EL (cell line): Measurements from ENCODE around the gene RHOC.

Source experiments
- DNase-seq: peaks from one replicate; pipeline ENCODE4 v3.0.0-alpha.2; 2016

The RHOC gene

DNA sequence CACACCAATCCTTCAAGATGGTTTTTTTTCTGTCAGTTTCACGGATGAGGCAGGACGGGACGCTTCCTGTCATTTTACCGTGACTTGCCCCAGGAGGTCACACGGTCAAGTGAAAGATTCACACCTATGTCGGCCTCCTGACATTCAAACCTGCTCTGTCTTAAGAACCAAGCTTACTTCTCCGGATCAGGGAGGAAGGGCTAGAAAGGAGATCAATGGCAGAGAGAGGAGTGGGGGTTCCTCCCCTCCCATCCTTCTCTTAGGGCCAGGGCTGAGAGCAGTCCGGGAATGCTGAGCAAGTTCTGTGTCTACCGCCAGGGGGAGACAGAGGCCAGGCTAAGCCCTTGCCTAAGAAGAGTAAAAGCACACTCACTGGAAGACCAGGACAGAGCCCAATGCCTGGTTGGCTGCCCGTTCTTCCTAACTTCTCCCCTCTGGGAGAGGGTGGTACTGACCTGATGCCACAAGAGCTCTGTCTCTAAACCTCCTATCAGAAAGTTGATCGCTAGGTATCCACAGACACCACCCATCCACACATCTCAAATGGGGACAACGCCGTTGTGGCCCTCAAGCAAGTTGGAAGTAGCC, 9.3 kb upstream of the RHOC start:
- peak; percentile 91 for DNase-seq

DNA sequence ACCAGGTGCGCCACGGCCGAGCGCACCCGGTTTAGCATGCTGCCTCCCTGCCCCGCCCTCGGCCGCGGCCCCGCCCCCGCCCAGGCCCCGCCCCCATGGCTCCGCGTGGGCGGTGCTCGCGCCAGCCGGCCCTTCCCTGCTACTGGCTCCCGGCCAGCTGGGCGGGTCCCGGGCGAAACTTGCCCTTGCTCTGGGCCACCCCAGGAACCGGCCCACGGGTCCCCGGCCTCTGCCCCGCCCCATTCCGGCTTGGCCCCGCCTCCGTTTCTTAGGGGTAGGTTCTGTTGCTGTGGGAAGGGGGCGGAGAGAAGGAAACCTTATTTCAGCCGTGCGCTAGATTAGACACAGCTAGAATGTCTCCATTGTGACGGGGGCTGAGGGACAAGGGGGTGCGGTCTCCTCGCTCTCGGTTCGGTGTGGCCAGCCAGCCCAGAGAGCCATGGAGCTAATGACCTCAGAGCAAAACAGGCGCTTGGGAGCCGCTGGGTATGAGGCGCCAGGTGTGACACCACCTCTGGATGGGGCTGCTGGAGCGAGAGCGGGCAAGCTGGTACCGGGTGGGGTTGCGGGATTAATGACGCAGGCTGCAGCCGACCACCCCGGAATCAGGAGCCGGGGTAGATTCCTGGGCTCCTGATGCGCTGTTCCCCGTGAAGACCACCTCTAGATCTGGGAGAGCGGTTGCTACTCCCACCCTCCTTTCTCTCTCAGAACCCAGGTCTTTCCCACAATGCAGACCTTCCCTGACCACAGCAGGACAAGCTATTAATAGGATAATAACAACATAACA, 8.5 kb upstream of the RHOC start, which contains the start of gene PPM1J:
TSS of gene PPM1J (minus strand) at position 69 of the 790 bp plus-strand sequence. CDS start at position 38, 31 bp downstream.
- DNase-seq = peak; percentile 95

DNA sequence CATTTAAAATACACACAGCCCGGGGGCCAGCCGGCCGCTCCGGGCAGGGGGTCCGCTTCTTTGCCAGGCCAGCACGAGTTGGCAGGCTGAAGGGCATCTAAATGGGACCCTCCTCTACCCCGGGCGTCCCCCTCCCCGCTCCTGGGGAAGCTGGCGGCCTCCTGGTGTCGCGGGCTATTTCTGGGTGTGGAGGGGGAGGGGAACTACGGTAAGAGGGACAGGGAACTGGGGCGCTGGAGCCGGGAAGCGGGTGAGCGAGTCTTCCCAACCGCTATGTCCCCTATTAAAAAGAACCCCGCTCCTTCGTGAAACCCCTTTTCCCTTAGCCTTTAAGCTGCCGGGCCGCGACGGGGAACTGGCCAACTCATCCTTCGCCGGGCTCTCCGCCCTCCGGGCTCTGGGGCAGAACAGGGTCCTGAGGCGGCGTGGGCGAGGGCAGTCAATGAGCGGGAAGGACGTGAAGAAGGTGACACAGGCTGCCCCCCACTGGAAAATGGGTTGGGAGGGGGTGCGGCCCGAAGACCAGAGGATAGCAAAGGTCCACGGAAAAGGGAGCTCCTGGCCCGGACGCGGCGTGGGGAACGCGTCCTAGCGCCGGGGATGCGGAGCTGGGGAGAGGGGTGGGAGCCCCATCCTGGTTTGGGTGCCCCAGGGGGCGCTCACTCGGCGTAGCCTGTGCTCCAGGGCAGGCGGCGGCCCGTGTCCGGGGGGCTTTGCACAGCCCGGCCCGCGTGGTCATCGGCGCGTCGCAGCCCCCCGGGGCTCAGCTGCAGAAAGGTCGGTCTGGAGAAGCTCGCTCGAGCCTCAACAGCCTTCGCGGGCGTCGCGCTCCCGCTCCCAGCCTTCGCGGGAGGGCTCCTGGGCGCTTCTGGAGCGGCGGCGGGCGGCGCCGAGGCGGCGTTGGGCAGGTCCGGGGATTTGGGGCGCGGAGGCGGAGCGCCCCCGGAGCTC, 7.7 kb upstream of the RHOC start:
- DNase-seq = peak; percentile 35

DNA sequence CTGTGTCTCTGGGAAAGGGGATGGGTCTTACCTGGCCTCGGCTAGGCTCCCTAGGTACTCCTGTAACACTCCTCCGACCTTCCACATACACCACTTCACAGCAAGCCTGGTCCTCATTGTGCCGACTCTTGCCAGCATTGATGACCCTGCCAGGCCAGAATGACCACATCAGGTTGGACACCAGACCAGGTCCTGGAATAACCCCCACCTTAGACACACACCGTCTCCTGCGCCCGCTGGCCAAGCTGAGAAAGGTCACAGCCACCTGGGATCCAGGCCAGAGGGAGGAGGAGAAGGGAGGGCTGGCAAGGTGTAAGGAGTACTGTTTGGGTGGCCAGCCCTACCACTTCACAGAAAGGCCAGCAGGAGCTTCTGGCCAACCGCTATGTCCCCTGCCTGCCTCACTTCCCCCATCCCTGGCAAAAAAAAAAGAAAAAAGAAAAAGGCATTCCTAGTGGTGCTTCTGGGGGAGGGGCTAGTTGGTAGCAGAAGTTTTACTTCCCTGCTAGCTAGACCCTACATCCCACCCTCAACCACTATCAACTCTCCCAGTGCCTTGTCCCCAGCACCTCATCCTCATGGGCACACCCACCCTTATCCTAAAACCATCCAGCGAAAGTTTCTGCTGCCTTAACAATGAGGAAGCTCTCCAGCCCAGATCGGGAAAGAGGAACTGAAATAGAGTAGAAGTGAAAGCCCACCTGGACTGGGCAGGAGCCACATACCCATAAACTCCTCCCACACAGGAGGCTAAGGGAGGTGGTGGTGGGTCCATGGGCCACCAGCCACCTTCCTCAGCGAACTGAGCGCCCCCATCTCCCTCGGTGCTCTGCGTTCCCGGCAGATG, 6.8 kb upstream of the RHOC start:
- no peak for DNase-seq

DNA sequence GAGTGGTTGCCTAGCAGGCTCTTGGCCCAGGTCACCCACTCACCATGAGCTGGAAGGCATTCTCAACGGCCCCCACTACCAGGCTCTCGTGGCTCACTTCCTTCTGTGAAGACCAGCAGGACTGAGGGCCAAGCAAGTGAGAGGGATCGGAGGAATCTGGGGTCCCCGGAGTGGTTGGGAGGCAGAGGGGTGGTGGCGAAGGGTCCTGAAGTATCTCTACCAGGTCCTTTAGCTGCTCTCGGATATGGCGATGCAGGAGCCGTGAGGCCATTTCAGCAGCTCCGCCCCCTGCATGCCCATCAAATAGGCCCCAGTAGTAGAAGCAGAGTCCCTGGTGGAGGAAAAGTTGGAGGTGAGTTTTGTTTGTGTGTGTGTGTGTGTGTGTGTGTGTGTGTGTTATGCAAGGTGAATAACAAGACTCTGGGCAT, 5.8 kb upstream of the RHOC start:
- no peak for DNase-seq

DNA sequence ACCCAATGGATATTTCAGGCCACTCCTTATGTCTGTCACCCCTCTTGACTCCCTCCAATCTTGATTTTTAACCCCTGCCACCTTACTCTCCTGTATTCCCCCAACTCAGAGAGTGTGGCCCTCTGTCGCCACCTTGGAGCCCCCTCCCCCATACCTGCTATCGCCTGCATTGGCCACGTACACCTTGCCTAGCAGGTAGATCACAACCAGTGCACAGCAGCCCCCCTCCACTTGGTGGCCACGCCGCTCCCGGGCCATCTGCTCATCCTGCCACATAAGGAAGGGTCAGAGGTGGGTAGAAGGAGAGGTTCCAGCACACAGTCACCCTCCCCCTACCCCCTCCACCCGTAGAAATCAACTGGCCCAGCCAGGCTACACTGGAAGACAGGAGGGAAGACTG, 5.3 kb upstream of the RHOC start:
- no peak for DNase-seq

DNA sequence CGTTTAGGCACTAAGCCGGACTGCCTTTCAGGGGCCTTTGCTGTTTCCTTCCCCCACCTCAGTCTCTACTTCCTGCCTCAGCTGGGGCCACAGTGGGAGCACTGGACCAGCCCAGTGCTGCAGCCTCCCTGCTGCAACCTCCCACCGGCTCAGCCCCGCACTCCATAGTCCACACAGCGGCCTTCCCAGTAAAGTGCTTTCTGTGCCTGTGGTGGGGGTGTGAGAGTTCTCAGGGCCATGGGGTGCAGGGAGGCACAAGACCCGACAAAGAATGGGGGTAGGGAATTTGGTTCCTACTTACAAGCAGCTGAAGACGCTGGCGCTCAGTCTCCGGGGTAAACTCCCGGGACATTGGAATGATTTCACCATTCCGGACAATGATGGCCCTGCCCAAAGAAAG, 4.7 kb upstream of the RHOC start:
- DNase-seq = no peak

DNA sequence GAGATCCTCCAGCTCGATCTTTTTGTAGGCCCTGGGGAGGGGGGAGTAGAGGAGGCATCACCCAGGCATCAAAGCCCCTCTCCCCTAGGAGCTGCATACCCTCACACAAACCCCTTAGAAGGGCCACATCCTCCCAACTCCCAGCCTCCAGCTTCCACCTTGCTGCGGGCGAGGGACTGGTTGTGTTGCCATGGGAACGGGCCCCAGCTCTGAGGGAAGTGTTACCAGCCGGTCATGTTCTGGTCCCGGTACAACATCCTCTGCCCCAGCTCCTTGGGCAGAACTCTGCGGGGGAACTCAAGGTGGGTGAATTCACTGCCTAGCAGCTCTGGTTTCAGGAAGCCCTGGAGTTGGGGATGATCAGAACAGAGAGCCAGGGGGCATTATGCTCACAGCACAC, 4.1 kb upstream of the RHOC start:
- no peak for DNase-seq

DNA sequence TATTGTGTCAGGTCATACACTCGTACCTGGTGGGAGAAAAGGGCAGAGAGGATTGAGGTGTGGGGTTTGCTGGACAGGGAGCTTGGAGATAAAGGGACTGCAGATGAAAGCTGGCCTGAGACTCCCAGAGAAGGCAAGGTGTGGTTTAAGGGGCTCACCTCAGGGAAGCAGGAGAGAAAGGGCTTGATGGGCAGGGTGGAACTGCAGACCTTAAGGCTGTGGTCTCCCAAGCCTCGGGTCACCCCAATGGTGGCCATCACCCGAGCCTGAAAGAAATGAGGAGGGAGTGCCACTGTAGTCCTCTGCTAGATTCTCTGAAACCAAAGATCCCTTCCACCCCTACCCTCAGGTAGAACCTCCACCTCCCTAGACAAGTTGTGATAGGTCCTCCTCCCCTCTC, 3.7 kb upstream of the RHOC start:
- no peak for DNase-seq

DNA sequence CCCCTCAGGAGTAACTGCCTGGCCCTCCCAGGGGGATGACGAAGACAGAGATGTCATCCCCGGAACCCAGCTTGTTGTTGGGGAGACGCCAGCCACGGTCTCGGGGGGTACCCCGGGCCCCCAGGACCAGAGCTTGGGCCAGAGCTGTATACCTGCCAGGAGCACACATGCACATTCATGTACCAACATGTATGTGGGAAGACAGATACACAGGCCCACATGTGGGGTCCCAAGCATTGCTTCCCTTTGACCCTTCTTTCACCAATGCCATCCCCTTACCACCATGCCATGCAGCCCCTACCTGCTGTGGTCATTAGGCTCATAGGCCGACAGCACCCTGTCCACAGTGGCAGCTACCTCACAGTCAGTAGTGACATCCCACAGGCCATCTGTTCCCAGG, 3.2 kb upstream of the RHOC start:
- no peak for DNase-seq

DNA sequence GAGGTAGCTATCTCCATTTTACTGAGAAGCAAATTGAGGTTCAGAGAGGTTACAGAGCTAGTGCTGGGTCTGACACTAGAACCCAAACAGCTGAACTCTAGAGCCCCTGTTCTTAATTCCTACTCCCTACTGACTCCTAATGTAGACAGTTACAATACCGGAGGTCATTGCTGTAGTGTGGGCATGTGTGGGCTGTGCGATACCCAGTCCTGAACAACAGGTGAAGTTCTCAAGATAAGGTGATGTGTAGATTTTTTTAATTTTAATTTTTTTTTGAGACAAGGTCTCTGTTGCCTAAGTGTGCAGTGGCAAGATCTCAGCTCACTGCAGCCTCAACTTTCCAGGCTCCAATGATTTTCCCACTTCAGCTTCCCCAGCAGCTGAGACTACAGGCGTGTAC, 1.6 kb upstream of the RHOC start:
- DNase-seq = no peak

DNA sequence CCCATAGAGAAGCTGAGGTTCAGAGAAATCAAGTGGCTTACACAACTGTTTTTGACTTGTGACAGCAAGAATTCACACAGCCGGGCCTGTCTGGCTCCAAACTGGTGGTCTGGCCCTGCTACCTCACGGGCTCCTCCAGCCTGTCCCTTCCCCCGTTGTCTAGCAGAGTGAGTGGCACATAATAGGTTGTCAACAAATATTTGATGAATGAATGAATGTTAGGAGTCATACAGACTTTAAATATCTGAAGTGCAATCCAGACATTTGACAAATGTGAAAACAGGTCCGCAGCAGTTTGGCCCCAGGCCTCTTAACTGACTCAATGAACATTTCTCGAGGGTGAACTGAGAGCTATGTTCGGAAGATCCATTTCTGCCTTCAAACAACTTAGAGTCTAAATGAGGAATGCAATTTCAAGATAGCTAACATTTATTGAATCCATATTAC, 1.1 kb upstream of the RHOC start:
- no peak for DNase-seq

DNA sequence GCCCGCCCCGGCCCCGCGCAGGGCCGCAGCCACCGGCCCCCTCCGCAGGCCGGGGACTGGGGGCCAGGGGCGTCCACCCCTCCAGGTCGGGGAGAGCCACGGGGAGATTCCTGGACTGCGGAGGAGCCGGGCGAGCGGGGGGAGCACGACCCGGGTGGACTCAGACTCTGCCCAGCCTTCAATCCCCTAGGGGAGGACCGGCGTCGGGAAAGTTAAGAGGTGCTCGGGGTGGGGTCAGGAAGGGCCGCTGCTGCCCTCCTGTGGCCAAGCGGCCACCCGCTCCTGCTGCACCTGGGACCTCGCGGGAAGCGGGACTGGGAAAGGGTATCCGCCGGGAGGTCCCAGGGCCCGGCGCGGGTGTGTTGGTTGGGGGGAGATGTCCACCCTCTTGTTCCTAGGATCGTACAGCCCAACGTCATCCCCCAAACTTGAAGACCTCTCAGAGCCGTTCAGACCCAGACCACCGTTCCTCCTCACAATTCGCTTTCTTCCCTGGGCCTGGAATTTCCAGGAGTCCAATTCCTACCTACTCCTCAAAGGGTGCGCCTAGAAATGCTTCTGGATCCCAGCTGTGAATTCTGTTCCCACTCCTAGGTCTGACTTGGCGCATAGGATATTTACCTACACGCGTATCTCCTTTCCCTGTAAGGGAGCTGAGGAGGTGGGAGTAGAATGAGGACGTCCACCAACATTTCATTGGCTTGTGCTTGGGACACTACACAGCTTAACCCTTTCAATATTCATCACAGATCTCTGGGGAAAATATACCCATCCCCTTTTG, 484 bp upstream of the RHOC start:
- DNase-seq = peak; percentile 91

DNA sequence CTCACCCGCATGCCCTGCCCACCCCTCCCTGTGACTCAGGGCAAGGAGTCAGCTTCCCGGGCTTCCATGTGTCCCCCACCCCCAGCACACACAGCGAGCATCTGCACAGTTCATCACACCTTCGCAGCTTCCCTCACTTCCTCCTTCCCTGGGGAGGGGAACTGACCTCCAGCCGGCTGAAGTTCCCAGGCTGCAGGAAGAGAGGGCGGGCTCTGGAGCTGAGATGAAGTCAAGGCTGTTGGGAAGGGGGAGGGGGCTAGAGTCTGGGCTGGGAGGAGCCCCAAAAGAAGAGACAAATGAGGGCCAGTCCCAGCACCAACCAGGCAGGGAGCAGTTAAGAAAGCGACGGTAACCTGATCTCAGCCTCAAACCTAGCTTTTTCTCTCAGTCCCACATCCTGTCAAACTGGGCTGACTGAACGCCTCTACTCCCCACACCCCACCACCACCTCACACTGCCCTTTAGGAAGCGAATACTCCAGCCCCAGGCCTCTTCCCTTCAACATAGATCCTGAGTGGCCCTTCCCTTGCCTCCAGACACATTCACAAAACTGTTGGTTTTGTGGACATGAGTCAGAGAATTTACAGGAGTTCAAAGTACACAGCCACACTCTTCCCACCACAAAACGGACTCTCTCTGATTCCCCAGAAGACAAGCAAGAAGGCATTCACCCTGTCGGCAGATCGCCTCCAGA, 1.8 kb downstream of the RHOC start:
- peak; percentile 99 for DNase-seq

DNA sequence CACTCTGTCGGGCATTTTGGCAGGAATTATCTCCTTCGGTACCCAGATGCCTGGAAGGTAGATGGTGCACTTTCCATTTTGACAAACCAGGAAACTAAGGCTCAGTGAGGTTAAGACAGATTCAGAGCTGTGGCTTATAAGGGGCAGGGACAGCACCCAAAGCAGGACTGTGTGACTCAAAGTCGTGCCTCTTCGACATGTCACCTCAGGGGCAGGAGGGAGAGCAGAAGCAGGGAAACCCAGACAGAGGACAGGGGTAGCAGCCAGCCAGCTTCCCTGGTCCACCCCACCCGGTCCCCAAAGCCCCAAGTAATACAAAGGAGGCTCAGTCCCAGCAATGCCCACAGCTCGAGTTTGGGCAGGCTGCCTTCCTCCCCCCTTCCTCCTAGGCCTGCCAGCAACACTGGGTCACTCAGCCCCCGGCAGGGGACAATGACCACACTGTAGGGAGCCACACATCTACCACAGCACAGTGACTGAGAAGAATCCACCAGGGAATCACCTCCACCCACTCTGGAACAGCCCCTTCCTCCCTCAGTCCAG, 2.5 kb downstream of the RHOC start:
- DNase-seq = no peak

DNA sequence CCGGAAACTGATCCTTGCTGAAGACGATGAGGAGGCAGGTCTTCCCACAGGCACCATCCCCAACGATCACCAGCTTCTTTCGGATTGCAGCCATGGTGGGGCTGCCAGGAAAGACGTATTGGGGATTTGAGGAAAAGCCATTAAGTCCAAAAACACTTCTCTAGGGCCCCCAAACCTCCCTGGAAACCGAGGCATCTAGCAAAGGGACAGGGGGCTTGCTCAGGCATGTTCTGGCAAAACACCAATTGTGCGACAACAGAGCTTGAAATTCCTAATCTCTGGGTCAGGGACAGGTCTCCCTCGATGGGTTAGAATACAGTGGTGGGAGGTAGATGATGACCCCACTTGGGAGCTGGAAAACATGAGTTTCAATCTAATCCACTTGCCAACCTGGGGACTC, 3.2 kb downstream of the RHOC start:
- DNase-seq = no peak

DNA sequence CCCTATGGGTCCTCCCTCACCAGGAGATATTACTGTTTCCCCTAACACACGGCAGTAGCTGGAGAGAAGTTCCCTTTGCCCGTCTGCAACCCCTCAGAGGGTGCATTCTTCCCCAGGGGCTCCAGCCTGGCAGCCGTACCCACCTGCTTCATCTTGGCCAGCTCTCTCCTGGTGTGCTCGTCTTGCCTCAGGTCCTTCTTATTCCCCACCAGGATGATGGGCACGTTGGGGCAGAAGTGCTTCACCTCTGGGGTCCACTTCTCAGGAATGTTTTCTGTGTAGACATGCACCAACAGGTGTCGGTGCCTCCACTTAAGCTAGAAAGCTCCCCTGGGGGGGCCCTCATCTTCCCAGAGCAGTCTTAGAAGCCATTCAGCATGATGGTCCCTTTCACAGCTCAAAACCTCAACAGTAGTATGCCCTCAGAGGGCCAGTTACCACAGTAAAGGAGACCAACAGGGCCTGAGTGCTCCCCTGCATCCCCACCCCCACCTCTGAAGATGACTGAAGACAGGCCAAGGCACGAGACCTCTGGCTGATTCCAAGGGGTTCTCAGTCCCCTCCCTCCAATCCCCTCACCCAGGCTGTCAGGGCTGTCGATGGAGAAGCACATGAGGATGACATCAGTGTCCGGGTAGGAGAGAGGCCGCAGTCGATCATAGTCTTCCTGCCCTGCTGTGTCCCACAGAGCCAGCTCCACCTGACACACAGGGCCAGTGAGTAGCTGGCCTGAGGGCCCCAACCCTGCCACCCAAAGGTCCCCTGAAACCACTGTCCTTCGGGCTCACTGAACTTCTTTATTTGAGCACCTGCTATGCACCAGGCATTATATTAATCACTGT, 4.3 kb downstream of the RHOC start:
- DNase-seq = no peak

DNA sequence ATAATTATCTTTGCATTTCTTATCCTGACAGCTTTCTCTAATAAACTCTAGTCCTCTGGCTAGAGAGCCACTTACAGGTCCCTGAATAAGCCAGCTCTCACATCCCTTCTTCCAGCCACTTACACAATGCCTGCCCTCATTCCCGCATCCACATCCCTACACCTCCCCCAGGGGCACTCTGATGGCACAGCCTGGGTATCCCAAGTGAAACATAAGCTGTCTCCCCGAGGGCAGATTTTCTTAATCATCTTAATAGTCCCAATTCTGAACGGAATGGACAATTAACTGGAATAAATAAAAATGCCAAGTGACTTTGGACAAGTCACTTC, 4.9 kb downstream of the RHOC start:
- peak; percentile 30 for DNase-seq

DNA sequence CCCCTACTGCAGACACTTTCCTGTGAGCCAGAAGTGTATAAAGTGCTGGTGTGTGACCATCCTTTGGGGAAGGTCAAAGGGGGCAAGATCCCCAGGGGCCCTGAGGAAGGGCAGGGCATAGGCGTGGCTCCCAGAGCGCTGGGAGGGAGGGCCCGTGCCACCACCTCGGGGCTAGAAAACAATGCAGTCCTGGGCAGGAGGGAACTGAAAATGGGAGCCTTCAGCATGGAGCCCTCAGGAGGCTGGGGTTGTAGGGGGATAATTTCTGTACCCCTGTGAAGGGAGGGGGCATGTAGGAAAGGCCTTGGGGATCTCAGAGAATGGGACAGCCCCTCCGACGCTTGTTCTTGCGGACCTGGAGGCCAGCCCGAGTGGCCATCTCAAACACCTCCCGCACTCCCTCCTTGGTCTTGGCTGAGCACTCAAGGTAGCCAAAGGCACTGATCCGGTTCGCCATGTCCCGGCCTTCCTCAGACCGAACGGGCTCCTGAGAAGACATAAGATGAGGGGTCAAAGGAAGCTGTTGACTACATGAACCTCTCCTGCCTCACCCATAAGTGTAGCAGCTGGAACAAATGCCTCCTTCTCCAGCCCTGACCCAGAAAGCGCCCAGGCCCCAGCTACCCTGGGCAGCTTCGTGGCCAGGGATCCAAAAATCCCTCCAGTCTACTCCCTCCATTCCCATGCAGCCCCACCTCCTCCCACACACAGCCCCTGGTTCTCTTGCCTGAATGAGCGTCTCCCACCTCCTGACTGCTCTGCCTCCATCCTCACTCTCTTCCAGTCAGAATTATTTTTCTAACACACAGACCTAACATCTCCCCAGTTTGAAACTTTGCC, 5.5 kb downstream of the RHOC start:
- no peak for DNase-seq
